Activated CD4-positive, alpha-beta T cell treated with anti-CD3 and anti-CD28 coated beads, Interleukin-2, Interleukin-4, amounts not matched to agents 100 ng/mL and 50 ng/mL, durations not matched to agents 16 hours and 8 hours (primary cell): ENCODE results near the gene FBN1.

Experiments
- DNase-seq: peaks from one replicate; pipeline ENCODE4 v3.0.0-alpha.2; 2020; ENCODE audit warnings: low spot score

Gene FBN1

DNA sequence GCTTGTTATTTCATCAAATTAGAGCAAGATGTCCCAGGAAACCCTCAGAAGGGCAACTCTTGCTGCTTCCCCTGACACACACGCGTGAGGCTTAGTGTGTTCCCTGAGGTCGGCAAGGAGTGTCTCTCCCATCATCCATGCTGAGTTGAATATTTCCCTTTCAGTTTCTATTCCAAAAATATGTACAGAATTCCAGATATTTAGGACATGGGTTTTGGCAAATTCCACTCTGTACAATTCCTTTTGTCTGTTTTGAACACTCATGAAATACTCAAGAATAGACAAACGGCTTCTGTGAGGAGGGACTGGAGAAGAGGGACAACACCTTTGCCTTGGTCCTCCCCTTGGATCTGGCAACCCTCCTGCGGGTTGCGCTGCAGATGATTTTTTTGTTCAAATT is 176.2 kb downstream of the FBN1 start:
- DNase-seq = no peak

DNA sequence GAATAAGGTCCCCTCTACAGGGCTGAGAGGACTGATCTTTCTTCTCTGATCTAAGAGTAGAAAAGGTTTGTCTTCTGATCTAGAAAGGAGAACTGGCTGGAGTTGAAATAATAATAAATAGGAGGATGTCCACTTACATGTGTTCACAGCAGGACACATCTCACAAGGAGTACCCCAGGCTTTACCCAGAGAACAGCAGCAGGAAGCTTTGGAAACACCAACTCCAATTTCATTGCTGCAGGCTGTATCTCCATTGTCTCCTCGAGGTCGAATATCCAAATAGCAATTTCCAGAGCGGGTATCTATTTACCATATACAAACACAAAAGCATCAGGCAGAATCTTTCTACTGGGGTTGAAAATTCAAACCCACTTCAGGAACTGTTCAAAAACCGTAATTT is 177.7 kb downstream of the FBN1 start:
- no peak for DNase-seq

DNA sequence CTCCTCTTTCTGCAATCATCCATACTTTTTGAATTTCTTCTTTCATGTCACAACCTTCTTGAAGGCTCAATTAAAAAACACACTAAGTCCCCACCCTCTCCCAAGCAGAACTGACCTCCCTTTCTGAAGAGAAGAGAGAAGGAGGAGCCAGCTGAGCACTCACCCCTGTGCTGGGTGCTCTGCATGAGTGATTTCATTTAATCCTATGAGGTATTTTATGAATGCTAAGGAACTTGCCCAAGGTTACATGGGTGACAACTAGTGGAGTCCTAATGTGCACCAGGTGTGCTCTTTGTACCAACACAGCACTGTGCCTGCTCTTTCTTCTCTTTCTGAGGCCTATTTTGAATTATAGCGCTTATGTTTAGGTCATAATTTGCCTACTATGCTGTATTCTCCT is 178.7 kb downstream of the FBN1 start:
- DNase-seq = no peak

DNA sequence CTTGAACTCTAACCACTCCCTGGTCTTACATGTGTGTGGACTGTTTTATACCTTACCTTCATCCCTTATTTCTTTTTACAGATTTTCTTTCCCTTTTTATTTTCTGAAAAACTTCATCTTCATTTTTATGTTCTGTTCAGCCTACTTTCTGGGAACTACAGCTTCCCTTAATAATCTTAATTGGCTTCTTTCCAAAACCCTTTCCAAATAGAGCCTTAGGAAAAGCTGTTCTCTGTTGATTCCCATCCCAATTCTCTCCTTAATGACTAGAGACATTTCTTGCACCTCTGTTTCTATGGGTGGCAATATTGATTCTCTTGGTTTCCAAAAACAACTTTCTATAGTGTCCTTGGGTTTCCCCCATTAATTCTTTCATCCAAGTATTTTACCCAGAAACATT is 179.4 kb downstream of the FBN1 start:
- DNase-seq = no peak

DNA sequence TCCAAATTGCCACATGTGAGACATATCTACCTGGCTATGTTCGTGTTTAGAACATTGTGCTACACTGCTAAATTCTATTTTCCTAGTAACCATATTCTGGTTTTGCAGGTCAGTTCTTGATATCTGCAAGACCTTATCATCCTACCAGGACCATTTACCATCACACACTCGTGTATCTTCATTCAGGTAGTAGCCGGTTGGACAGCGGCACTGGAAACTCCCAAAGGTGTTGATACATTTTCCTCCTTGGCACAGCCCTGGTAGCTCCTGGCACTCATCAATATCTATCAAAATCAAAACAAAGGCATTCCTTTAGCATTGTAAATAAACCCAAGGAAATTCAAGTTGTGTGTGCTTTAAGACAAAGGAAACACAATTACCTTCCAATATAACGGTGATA is 180.1 kb downstream of the FBN1 start:
- no peak for DNase-seq

DNA sequence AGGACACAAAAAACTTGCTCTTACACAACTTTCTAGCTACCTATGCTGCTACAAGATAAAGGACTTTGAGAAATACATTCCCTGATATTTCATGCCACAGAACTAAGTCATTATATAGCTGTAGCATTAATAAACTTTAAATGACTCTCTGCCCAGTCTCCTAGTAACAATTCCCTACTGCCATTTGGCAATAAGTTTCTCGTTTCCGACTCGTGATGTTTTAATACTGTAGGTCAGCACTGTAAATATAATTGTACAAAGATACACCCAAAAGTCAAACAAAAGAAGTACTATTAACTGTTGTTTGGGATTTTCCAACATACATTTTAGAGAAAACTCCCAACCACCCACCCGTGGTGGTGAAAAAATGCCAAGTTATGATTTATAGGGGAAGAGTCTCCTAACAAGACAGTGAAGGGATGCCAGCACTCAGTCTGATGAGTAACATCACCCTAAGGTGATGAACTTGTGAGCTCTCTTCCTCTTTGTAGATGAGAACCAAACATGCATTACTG is 182.1 kb downstream of the FBN1 start:
- no peak for DNase-seq

DNA sequence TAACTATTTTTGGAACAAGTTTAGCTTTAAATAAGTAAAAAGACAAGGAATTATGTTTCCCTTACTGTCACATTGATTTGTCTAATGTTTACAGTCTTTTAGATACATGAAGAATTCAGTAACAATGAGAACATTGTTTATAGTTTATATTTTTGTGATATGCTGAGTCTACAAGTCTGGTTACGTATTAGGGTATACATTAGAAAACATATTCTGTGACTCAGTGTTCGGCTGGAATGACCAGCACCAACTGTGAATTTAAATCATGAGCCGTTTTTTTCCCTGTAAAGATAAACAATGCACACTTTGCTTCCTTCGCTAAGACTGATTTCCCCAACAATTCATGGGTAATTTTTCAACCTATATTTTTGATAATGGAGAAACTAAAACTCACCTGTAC is 182.8 kb downstream of the FBN1 start:
- no peak for DNase-seq

DNA sequence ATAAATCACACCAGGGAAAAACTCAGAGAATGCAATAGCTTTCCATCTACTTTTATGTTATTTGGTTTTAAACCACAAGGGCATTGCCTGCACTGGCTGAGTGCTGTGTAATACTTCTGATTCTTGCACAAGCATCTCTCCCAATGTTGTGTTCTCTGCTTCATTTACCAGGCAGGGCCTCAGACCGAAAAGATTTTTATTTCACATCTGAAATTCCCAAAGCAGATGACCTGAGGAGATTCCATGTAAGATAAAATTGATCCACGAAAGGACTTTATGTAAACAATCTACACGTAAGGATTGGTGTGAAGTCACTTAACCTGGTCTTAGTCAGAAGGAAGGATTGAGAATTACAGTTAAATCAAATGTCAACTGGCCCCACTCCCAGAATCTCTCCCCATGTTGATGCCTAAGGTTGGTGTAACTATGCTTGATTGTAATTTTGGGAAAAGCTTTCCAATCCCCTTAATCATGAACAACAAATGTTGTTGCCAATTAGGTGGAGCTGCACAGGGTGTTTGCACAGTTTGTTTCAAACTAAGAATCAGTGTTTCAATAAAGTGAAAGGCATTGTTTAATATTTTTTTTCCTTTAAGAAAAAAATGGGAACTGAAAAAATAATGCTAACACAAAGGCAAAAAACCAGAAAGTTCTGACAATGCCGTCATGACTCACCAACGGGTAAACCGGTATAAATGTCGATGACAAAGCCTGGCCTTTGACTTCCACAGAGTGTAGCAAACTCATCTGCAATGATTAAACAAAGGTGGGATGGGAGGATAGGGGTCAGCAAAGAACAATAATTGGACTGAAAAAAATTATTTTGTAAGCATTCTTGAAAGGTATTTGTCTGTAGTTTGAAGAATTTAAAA is 185.7 kb downstream of the FBN1 start:
- no peak for DNase-seq

DNA sequence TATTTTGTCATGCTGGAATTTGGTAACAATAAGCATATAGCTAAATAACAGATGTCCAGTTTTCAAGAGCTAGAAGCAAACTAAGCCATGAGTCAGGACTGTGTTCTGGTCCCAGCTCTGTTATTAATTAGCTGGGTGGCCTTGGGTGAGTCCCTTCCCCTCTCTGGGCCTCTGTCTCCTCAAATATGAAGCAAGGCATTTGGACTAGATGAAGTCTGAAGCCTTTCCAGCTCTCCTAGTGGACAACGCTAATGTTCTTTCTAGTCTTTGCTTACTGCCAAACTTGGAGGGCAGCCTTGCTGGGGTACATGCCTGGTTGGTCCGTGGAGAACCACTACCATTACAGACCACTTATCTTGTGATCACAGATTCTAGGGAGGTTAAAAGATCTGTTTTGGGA is 186.6 kb downstream of the FBN1 start:
- DNase-seq = no peak

DNA sequence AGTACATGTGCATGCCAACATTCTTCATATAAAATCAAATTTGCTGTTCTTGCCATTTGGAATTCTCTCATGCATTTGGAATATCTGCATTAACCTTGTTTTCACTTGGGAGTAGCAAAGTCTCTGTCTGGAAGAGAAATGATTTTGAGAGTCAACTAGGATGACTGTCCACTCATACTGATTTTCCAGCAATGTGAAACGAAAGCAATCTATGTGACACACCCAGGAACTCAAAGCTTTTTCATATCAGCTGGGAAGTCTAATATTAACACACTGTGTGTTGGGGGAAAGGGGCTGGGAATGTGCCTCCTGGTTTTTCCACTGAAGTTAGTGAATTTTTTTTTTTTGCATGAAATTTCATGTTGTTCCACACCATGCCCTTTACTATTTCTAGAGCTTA is 189.4 kb downstream of the FBN1 start:
- DNase-seq = no peak

DNA sequence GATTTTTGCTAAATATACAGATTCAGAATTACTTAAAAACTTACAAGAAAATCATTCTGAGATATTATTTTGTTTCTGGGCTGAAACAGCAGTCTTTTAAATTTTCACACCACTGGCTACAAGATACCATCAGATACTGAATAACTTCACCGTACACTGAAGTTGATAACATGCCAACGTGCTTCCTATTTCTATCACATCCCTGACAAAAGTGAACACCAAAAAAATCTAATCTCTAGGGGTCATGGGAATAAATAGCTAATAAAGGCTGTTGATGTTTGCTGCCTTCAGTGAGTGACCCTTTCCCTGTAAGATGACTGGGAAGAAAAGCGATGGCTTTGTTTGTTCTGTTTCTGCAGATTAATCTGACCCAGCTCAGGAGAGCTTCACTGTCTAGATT is 193.8 kb downstream of the FBN1 start:
- no peak for DNase-seq

DNA sequence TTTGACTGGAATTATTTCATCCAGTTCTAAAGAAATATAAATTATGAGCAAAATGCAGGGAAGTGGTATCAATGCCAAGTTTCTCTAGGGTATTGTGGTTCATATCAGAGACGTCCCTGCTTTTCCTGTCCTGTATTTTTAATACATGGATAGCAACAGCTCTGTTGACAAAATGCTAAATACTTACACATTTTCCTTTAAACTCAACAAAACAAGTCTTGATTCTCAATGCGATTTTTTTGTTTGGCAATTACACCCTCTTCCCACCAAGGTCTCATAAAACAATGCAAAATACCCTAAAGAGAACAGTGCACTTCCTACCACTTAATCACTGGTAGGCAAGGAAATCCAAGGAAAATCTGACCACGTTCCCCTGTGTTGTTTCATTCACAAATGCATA is 194.3 kb downstream of the FBN1 start:
- DNase-seq = no peak

DNA sequence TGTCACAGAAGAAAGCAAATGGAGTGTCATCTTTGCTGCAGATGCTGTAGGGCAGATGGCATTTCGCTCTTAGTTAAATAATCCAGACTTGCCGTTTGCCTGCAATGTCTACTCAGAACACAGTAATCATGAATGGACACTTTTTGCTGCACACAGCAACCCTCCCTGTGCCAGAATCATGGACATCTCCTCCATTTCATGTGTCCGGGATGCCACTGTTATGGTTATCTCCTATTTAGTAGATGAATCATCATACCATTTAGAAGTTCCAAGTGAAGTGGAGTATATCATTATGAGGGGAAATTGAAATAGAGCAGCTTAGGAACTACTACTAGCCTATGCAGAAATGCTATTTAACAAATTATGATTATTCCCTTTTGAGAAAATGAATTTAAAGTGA is 195.8 kb downstream of the FBN1 start:
- no peak for DNase-seq

DNA sequence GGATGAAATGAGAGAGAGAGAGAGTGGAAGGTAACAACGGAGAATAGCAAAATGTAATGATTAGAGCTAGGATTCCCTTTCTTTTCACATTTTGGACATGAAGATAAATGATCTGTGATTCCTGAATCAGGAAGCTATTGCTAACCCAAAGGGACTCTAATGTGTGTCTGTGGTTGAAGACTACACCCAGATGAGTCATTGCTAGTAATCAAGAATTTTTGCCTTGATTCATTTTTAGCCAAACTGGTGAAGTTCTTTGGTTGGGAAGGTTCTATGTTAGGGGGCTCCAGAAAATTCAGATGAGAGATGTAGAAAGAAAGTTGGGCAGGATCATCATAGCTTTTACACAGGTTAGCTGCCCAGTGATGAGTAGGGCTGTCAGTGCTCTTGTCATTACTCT is 197.9 kb downstream of the FBN1 start:
- no peak for DNase-seq

DNA sequence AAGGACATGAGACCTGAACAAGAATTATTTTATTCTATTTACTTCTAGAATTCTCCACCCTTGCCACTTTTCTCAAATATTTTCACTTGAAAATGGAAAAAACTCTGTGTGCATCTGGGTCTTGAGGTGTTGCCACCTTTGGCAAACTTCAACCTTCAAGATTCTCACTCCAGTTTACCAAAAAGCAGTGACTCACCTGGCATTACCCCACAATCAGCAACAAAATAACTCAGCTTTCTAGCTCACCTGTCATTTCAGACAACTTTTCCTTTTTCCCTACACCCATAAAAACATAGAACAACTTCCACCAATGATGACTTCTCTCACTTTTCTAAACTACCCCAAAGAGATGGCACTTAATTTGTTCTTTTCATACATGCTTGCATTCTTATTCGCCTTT is 198.5 kb downstream of the FBN1 start:
- DNase-seq = no peak

DNA sequence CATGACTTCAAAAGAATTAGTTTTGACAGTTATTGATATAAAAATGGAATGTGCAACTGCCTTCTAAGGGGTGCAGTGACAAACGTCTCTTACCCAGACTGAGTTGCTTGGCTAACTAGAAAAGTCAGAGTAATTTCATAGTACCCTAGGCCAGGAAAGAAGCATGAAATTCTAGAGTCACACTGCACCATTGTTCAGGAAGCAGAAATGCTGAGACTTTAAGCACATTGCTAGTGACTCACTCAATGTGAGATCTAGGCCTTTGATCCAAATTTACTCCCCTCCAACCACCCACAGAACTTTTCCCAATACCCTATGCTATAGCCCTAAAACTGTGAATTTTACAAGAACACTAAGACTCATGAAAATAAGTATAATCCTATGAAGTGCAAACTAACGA is 203.5 kb downstream of the FBN1 start:
- DNase-seq = no peak

DNA sequence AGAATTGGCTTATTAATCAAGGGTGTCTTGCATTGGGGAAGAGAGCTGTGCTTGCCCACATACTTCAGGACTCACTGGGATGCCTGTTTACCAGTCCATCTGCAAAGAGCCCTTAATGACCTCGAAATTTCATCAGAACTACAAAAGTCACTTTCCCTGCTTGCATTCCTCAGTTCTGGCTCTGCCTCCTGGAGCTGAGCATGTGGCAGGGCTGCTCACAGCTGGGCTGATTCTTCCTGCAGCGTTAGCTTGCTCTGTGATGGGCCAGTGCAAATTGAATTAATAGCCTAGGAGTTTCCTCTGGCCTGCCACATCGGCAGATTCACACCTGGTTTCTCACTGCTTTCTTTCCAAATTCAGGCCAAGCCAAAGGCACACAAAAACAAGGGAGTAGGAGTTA is 205.4 kb downstream of the FBN1 start:
- DNase-seq = no peak

DNA sequence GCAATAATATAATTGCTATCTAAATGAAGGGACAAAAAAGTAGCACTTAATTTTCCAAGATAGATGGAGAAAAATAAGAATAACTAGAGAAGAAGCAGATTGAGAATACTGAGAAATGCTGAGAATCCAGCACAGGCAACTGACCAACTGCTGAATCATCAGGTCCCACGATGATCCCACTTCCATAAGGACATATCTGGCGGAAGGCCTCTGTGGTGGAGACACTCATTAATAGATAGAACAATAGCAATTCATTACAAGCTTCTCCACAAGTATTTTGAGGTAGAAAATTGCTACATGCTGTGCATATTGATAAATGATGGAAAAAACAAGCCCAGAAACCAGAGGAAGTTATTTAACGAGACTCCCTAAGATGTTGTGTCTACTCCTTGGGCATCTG is 208.3 kb downstream of the FBN1 start:
- no peak for DNase-seq

DNA sequence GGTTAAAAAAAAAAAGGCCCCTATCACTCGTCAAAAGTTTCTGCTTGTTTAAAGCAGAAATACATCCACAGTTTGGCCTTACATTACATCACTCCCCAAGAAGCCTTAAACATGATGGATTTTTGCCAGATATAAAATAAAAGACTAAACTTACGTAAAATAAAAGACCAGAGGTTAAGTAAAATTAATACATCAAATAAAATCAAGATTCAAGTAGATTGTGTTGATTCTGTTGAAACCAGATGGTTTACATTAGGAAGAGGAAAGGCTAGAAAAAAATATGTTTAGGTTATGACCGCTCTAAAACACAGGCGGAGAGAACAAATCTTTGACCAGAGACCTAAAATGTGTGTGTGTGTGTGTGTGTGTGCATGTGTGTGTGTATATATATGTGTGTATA is 210.2 kb downstream of the FBN1 start:
- no peak for DNase-seq

DNA sequence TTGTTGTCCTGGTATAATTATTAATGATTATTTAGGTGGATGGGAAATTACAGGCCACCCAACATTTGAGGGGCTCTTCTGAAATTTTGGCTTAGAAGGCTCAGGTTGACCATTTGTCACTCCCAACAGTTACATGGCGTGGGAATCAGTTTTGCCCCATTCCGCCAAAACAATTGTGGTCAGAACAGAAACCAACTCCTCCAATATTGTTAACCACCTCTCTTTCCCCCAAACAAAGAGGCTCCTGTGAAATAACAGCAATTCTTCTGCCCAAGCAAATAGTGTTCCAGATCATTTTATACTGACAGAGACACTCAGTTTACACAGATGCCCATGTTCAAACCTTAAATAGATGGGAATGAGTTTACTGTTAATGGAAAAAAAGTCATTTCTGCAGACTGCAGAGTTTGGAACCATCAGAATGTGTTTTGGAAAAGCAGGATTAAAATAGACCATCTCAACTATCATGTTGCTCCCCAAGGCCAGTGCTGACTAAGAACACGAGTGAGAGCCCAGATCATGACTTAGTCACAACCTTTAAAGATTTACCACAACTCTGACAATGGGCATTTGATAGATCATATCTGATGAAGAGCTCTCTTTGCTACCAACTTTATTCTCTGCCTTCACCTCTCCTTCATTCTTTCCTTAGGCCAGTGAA is 212.2 kb downstream of the FBN1 start:
- DNase-seq = peak; percentile 33

DNA sequence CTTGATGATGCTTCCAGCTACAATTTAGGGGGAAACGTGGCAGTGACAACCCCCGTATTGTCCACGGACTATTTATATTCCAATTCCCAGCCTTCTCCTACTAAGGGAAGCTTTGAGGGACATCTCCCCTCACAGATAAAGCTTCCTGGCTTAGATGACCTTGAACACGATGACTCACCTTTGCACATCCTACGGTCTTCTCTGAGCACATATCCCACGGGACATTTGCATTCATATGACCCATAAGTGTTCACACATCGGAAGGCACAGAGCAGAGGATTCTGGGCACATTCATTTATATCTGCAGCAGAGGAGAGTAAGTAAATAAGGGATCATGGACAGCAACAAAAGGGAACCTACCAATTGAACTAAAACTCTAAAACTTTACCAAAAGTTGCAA is 212.8 kb downstream of the FBN1 start:
- DNase-seq = no peak

DNA sequence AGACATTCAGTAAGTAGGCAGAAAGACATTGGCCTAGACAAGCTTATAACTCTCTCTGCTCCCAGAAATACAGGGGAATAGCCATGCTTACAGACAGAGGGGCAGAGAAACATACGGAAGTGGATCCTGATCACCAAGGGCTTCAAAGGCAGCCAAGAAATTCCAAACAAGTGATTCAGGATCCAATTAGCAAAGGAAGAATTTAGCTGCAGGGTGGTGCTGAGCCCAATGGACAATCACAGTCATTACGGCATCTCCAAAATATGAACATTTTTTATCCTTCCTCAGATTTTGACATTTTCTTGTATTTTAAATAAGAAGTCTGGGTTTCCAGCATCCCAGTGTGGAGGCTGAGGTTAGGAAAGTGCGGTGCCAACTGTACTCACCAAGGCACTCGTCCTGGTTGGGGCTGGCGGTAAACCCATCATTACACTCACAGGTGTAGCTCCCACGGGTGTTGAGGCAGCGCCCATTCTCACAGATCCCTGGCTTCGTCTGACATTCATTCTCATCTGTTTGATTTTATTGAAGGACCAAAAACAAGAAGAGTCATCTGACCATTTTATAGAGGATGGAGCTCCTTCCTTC is 217.5 kb downstream of the FBN1 start:
- DNase-seq = no peak

DNA sequence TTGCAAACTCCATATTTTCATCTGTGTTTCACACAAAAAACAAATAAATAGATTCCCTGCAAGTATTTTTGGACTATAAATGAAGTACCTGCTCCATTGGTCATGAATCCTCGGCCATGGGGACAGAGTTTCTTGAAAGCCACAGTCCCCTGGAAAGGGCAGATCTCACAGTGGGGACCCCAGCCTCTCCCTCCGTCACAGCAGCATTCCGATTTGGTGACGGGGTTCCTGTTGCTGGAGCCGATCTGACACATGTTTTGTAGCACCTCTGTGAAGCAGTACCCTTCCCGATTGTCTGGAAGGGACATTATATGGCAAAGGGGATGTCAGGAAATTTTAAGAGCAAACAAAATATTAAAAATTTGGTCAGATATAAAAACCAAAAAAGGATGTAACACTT is 218.0 kb downstream of the FBN1 start:
- DNase-seq = no peak
